HG03103 (cell line): ENCODE measurements around the gene ZNF718.
"Not testable (repeated sequence)": the region's sequence is repeated elsewhere in the genome, so short reads cannot be mapped to it uniquely, and the experiment has no call there.

Experiments
- ATAC-seq: cut with Tn5 transposase; IDR thresholded peaks from one replicate; pipeline ENCODE4 v1.9.1; 2021; ENCODE audit warnings: low read depth; ENCODE audit not compliant: unreplicated experiment

The ZNF718 gene

DNA sequence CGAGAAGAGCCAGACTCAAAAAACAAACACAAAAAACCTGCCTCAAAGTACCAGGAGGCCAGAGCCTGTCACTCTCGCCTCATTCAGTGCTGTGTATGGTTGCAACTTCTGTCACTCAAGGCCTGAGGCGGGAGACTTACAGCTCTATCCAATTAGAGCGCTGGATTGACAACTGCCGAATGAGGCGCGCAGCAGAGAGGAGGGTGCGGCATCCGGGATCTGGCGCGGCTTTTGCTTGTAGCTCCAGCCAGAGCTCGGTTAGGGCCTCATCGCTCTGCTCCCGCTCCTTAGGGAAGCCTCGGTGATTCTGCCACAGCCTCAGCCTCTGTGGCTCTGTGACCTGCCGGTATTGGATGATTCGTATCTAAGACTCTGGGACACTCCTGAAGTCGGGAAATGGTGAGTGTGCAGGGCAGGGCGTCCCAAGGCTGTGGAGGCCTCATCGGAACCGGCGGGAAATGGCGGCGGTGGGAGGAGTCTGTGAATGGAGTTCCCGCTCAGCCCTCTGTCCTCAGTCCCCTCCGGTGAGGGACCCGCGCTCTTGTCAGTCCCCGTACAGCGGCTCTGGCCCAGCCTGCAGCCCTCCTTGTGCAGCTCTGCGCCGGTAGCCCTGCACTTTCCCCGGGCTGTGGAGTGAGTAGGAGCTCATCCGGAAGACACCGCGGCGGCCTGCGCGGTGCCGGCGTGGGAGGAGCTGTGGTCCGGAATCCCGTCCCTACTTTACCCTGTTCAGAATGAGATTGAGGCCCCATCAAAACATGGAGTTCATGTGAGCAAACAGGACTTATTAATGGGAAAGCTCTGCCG is at the start of gene ZNF718:
Gene ZNF718 (plus strand): TSS at position 227 of the 807 bp plus-strand sequence. CDS start 170 bp downstream, at position 397.
- ATAC-seq = peak; percentile 98

DNA sequence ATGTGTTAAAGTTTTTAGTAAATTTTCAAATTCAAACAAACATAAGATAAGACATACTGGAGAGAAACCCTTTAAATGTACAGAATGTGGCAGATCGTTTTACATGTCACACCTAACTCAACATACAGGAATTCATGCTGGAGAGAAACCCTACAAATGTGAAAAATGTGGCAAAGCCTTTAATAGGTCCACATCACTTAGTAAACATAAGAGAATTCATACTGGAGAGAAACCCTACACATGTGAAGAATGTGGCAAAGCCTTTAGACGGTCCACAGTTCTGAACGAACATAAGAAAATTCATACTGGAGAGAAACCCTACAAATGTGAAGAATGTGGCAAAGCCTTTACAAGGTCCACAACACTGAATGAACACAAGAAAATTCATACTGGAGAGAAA is 38.4 kb upstream of the ZNF718 start:
- ATAC-seq = no peak

DNA sequence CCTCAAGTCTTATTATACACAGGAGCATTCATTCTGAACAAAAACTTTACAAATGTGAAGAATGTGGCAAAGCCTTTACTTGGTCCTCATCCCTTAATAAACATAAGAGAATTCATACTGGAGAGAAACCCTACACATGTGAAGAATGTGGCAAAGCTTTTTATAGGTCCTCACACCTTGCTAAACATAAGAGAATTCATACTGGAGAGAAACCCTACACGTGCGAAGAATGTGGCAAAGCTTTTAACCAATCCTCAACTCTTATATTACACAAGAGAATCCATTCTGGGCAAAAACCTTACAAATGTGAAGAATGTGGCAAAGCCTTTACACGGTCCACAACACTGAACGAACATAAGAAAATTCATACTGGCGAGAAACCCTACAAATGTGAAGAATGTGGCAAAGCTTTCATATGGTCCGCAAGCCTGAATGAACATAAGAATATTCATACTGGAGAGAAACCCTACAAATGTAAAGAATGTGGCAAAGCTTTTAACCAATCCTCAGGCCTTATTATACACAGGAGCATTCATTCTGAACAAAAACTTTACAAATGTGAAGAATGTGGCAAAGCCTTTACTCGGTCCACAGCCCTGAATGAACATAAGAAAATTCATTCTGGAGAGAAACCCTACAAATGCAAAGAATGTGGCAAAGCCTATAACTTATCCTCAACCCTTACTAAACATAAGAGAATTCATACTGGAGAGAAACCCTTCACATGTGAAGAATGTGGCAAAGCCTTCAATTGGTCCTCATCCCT is 37.6 kb upstream of the ZNF718 start:
- not testable (repeated sequence) for ATAC-seq

DNA sequence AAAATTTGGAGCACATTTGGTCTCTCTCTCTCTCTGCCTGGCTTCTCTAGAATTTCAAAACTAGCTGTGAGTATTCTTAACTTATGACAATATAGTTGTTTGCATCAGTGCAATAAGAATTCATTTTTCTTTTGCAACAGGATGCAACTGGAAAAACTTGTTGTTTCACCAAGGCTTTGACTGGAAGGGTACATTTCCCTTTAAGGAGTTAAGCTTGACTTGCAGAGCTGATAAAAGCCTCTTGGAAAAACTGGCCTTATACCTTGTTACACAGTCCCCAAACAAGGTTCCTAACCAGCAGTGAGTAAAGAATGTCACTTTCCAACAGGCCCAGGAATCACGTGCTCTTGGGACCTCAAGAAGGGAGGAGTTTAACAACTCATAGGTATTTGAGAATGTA is 25.9 kb upstream of the ZNF718 start:
- no peak for ATAC-seq

DNA sequence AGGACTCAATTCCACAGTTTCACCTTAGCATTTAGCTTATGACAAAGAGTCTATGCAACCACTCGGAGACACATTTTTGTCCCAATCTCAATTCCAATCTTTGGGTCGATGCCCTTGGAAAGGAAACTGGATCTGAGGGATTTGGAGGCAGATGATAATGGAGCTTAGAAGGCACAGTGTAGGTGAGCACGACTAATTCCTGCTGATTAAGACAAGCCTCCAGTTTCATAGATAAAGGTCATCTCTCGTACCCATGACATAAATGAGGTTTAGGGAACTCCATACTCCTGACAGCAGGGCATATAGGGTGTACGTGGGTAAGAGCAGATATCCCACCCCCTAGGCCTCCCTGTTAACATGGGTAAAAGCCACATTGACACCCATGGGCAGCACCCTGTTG is 24.4 kb upstream of the ZNF718 start:
- ATAC-seq = no peak

DNA sequence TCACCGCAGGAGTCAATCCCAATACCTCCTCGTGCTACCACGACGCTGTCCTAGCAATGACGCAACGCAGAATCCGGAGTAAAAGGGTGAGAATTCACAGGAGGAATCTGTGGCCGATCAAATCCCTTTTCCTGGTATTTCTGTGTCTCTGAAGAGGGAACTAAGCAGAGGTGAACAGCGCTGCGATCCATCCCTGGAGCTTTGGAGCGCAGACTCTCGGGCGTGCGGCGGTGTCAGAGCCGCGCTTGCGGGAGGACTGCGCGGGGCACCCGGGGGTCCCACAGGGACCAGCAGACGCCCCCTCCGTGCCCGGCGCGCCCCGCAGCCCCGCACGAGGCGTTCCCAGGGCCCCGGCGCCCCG is 17.2 kb upstream of the ZNF718 start:
- no peak for ATAC-seq

DNA sequence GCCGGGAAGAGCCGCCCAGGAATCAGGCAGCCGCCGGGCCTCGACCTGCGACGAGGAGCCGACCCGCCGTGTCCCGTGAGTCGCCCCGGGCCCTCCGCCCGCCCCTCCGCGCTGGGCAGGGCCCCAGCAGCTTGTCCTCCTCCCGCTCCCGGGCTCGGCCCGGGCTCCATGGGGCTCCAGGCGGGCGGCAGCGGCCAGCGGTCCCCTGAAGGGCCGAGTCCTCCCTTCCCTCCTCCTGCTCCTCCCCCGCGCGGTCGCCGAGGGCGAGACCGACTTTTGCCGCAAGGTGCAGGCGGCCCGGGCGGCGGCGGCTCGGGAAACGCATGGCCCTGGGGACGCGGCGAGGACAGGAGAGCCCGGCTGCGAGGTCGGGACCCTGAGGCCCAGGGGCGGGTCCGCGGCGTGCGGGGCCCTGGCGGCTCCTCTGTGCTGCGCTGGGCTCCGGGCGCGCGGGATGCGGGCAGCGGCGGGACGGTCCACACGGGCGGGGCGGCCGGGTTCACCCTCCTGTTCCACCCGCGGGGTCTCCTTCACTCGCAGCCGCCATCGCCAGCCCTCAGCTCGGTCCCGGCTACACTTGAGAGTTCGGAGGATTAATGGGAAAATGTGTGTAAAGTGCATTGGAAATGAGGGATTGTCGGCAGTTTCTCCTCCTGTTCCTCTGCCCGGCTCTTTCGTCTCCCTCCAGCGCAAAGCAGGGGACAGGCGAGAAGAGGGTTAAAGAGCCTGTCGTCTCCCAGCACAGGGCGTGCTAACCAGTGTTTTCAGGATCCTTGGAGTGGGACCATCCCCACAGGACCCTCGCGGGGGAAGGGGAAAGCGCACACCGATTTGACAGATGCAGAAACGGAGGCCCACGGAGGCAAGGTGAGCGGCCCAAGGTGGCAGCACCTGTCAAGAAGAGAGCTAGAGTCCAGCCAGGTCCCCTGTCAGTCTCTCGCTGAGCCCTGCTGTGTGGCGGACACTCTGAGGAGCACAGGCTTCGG is 16.6 kb upstream of the ZNF718 start:
- ATAC-seq = no peak

DNA sequence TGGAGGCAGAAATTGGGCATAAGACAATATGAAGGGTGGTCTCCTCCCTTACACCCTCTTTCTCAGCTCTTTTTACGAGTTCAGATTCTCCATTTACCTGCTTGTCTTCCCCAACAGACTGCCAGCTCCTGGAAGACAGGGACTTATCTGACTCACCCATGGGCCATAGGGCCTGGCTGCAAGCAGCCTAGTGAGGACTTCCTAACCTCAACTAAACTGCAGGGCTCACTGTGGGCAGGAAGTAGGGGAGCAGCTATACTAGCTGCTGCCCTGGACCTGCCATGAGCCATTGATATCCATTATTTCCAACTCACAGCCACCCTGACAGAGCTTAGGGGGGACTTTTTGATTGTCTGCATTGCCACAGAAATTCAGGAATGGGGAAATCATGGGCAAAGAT is 11.5 kb upstream of the ZNF718 start:
- no peak for ATAC-seq

DNA sequence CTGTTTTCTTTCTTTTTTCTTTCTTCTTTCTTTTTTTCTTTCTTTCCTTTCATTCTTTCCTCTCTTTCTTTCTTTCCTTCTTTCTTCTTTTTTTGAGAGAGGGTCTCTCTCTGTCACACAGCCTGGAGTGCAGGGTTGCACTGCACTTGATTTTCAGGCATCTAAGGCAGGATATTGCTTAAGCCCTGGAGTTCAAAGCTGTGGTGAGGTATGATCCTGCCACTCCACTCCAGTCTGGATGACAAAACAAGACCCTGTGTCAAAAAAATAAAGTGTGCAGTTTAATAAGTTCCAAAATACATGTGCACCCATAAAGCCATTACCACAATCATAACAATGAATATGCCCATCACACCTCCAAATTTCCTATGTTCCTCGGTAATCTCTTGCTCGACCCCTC is 10.6 kb upstream of the ZNF718 start:
- no peak for ATAC-seq

DNA sequence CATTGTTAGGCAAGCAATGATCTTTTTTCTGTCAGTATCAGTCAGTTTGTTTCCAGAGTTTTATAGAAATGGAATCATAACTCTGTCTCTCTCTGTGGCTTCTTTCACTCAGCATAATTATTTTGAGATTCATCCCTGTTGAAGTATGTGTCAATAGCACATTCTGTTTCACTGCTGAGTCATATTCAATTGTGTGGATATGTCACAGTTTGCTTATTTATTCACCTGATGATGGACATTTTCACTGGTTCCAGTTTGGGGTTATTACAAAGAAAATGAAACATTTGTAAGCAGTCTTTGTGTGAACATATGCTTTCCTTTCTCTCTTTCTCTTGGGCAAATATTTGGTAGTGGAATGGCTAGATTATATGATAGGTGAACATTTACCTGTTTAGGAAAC is 10.2 kb upstream of the ZNF718 start:
- no peak for ATAC-seq

DNA sequence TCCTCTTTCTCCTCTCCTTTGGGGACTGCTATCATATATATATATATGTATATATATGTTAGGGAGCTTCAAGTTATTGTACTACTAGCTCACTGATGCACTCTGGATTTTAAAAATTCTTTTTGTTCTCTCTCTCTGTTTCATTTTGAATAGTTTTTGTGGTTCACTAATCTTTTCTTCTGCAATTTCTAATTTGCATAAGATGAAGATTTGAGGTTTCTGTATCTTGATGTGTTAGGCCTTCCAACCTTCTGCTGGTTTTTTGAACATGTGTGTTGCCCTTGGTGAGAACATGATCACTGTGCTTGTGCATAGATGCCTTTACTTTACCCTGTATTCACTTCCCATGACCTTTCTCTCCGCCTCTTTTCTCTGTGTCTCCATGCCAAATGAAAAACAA is 7.8 kb upstream of the ZNF718 start:
- ATAC-seq = no peak

DNA sequence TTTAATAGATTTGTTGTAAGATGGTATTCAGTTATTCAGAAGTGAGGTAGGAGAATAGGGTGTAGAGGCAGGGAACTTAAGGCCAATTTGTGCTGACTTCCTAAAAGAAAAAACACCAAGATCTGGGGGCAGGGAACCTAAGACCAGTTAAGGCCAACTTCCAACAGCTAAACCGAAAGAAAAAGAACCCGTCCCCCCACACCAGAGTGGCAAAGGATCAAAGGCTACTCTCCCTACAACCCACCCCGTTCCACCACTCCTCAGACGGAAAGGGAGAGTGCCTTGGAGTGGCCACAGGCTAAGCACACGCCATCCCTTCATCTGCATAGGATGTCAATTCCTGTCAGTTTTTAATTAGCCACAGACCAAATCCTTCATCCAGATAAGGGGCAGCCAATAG is 3.7 kb upstream of the ZNF718 start:
- ATAC-seq = no peak

DNA sequence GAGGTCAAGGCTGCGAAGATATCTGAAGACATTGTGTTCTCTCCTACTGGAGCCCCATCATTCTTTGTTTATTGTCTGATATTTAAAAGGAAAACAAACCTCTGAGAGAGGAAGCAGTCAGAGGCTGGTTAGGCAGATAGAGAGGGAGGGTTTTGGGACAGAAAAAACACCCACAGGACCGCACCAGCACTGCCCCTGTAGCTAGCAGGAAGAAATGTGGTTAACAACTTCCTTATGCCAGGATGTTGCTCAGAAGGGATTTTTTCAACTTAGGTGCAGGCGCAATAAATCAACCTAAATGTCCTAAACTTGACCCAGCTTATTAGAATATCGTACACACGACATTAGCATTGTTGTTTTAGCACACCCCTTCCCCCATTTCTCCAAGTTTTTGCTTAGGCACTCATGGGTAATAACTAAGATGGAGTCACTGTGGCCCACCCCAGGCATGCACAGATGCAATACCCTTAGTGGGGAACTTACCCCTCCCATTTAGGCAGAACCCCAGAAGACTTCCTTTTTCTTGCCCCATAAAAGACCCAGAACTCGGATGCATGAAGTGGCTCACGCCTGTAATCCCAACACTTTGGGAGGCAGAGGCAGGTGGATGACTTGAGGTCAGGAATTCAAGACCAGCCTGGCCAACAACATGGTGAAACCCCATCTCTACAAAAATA is 2.8 kb upstream of the ZNF718 start:
- ATAC-seq = no peak

DNA sequence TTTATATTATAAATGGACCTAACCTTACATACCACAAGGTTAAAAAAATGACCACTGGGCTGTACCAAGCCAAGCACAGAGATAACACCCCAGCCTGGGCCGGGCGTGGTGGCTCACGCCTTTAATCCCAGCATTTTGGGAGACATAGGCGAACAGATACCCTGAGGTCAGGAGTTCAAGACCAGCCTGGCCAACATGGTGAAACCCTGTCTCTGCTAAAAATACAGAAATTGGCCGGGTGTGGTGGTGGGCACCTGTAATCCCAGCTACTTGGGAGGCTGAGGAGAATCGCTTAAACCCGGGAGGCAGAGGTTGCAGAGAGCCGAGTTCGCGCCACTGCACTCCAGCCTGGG is 403 bp upstream of the ZNF718 start:
- not testable (repeated sequence) for ATAC-seq

DNA sequence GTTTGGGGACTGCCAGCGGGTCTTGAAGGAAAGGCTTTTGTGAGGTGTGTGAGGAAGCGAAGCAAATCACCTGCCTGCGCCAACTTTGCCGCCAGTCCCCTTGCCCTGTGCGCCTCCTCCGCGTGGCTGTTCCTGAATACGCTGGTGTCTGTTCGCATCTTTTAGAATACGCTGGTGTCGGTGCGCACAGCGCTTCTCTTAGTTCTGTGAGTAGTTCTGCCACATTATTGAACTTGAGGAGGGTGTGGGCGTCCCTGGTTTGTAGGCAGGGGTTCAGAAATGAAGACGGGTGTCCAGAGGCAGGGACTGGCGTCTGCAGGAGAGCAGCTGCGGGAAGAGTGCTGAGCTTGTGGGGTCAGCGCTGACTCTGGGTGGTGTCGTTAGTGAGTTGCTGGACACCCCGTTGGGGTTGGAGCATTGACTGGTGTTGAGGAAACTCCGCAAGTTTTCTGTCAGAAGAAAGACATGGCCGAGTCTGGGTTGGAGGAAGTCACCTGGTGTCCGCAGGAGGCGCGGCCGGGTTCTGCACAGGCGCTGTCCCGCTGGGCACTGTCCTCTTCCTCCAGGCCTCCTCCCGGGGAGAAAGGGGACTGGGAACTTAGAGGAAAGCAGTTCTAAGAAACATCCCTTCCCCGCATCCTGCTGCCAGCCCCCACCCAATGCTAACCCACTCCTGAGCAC is 930 bp downstream of the ZNF718 start:
- ATAC-seq = peak; percentile 3

DNA sequence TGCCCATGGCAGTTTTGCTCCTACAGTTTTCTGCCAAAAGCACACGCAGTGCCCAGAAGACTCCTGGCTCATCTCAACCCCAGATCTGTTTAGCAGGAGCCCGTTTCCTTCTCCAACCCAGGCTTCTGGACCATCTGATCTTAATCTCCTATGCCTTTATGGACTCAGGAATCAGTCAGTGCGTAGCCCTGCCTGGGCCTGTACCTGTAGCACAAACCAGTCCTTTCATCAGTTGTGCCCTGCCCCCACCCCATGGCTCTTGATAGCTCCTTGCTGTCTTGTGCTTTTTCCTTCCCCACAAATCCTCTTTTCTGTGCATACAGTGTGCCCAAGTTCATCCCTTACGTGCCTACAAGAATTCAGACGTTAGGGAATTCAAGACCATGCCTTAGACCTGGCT is 1.5 kb downstream of the ZNF718 start:
- no peak for ATAC-seq

DNA sequence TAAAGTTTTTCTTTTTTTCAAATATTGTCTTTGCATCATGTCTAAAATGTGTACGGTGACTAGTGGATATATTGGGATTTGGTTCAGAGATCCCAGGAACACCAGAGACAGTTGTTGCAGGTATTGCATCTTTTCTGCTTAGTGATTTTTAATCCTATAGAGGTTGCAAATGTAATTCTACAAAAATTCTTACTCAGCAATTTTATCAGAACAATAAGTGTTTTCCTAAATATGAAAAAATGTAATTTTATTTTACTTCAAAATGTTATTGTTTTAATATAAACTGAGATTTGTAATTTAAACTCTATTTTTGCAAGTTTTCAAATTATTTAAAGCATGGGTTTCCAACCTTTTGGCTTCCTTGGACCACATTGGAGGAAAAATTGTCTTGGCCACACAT is 8.2 kb downstream of the ZNF718 start:
- ATAC-seq = no peak

DNA sequence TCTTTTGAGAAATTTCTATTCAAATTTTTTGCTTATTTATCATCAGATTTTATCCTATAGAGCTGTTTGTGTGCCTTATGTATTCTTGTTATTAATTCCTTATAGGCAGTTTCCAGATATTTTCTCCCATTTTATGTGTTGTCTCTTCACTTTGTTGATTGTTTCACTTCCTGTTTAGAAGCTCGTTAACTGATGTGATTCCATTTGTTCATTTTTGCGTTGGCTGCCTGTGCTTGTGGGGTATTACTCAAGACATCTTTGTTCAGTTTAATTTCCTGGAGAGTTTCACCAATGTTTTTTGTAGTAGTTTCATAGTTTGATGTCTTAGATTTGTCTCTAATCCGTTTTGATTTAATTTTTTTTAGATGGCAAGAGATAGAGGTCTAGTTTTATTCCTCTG is 14.6 kb downstream of the ZNF718 start:
- ATAC-seq = no peak

DNA sequence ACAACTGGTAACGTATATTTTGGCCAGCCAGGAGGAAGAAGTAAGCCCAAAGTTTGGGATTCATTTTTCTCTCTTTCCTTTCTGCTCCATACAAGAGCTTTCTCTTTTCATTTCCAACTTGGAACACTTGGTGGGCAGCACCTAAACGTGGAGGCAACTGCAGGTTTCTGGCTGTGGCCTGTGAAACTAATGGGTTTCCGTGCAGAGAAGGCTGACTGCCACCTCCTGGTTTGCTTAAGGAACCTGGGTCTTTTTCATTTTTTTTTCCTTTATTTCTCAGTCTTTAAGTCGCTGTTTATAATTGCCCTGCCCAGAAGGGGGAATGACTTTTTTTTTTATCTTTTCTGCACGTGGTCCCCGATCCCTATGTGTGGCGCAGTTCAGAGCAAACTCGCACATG is 15.4 kb downstream of the ZNF718 start:
- no peak for ATAC-seq

DNA sequence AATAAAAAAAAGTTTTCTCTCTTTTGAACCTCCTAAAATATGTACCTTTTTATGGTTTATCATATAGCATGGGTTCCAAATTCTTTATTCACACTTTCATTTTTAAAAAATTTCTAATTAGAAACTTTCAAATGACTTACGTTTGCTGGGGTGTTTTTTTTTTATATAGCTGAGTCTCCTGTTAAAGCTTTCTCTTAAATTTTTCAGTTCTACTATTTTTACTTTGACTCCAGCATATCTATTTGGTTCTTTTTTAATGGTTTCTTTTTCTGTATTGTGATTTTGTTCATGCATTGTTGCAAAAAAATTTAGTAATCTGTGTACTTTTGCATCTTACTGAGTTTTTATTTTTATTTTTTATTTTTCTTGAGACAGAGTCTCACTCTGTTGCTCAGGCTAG is 22.3 kb downstream of the ZNF718 start:
- no peak for ATAC-seq
